NCI-H128 (cell line): ENCODE results near the gene NBEAL2.

Source experiments
- DNase-seq: peaks from one replicate; lab custom pipeline; 2025; ENCODE audit not compliant: unreplicated experiment; lab: John Stamatoyannopoulos, UW

NBEAL2 gene

GRCh38 chr3:46986782-46987310 lies 7.4 kb downstream of the NBEAL2 start:
- no peak for DNase-seq

GRCh38 chr3:46987319-46987742 lies 7.9 kb downstream of the NBEAL2 start:
- DNase-seq = no peak

GRCh38 chr3:46987743-46988401 lies 8.4 kb downstream of the NBEAL2 start:
- DNase-seq = no peak

- no peak for DNase-seq
Observed at GRCh38 chr3:46988616-46989015, 9.2 kb downstream of the NBEAL2 start.

- no peak for DNase-seq
Observed at GRCh38 chr3:46989146-46989810, 9.8 kb downstream of the NBEAL2 start.

- no peak for DNase-seq
Observed at GRCh38 chr3:46990573-46991374, 11.3 kb downstream of the NBEAL2 start.

- no peak for DNase-seq
Observed at GRCh38 chr3:46991406-46992165, 12.1 kb downstream of the NBEAL2 start.

GRCh38 chr3:46992231-46992630 lies 12.8 kb downstream of the NBEAL2 start:
- DNase-seq = no peak

- no peak for DNase-seq
Observed at GRCh38 chr3:46993292-46993691, 13.8 kb downstream of the NBEAL2 start.

- DNase-seq = no peak
Observed at GRCh38 chr3:46993986-46994385, 14.5 kb downstream of the NBEAL2 start.

GRCh38 chr3:46994801-46995731 lies 15.6 kb downstream of the NBEAL2 start:
- DNase-seq = no peak

GRCh38 chr3:46995901-46996562 lies 16.6 kb downstream of the NBEAL2 start:
- no peak for DNase-seq

GRCh38 chr3:46996689-46997452 lies 17.4 kb downstream of the NBEAL2 start:
- no peak for DNase-seq

- no peak for DNase-seq
Observed at GRCh38 chr3:46997453-46998091, 18.1 kb downstream of the NBEAL2 start.

- DNase-seq = no peak
Observed at GRCh38 chr3:46998121-46998851, 18.8 kb downstream of the NBEAL2 start.

- no peak for DNase-seq
Observed at GRCh38 chr3:46998852-46999515, 19.5 kb downstream of the NBEAL2 start.
